HFFc6 (cell line): ENCODE measurements around the gene PHACTR1. TPM values are rescaled to one million over a fixed set of nuclear protein-coding genes. Genes with fewer than 3 reads are reported as not detected.
"Not testable (repeated sequence)": the region's sequence is repeated elsewhere in the genome, so short reads cannot be mapped to it uniquely, and the experiment has no call there.

ENCODE experiments used
- DNase-seq: peaks from one replicate; pipeline ENCODE4 v3.0.0-alpha.2; 2018
- H3K27ac Mint-ChIP-seq: 2 replicates; pipeline ENCODE4 v1.8.0; 2020; ENCODE audit warnings: mild to moderate bottlenecking, mixed read lengths
- H3K27me3 Mint-ChIP-seq: 2 replicates; pipeline ENCODE4 v1.8.0; 2021; ENCODE audit warnings: mild to moderate bottlenecking, moderate library complexity, mixed read lengths; ENCODE audit not compliant: insufficient read depth
- H3K36me3 Mint-ChIP-seq: 2 replicates; pipeline ENCODE4 v1.8.0; 2021; ENCODE audit warnings: low read depth, mixed read lengths
- H3K4me1 Mint-ChIP-seq: 2 replicates; pipeline ENCODE4 v1.8.0; 2020; ENCODE audit warnings: low read depth, mixed read lengths
- H3K4me3 Mint-ChIP-seq: 2 replicates; pipeline ENCODE4 v1.8.0; 2020; ENCODE audit warnings: mild to moderate bottlenecking, moderate library complexity, mixed read lengths
- H3K9me3 Mint-ChIP-seq: 2 replicates; pipeline ENCODE4 v1.8.0; 2020; ENCODE audit warnings: mild to moderate bottlenecking, mixed read lengths
- total RNA-seq, 6 experiments: library from RNA; stranded (reverse); fragmentation: NEBNext Ultra II Directional; extraction: Animal tissue kit (Norgen Biotek cat#: 25700); gene quantifications; 2 replicates in 1 of 6; 3 replicates in 5 of 6; pipeline ENCODE4 v1.2.3, GENCODE V29; 2021
- TF ChIP-seq, protein P1 (sequence below): fragments of 200-600 bp; sonication (generic); IDR thresholded peaks from 2 replicates; pipeline ENCODE4 v1.5.0; 2021; ENCODE audit warnings: antibody characterized with exemption, mild to moderate bottlenecking

The PHACTR1 gene
- total RNA-seq, 6 experiments from 2014 or later, result 2.5 to 4.7 (median 3.9) TPM

DNA sequence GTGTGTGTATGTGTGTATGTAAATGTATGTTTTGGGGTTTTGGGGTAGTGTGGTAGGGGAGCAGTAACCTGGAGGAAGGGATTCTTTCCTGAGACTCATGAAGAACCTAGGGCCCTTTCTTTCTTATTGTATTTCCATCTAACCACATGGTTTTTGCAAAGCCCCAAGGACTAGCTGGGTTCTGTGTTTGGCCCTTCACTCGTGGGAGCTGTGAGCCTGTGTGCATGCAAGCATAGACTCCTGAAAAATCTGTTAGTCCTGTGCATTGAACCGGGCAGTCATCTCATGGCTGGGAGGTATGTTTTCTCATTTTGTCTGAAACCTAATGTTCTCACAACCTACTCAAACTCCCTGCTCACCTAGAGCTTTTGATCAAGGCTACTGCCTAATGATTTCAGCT, 219.1 kb downstream of the PHACTR1 start:
- Mint-ChIP-seq H3K27ac (no peak overlapping the region), H3K4me3 (no peak overlapping the region), H3K9me3 (no peaks in the 10 kb centered on the region), H3K4me1 (no peaks in the 10 kb centered on the region), H3K36me3 (no peaks in the 10 kb centered on the region), H3K27me3 (peaks cover 17% of the 10 kb centered on the region)
- DNase-seq, result no peak
- TF ChIP-seq, protein P1, sequence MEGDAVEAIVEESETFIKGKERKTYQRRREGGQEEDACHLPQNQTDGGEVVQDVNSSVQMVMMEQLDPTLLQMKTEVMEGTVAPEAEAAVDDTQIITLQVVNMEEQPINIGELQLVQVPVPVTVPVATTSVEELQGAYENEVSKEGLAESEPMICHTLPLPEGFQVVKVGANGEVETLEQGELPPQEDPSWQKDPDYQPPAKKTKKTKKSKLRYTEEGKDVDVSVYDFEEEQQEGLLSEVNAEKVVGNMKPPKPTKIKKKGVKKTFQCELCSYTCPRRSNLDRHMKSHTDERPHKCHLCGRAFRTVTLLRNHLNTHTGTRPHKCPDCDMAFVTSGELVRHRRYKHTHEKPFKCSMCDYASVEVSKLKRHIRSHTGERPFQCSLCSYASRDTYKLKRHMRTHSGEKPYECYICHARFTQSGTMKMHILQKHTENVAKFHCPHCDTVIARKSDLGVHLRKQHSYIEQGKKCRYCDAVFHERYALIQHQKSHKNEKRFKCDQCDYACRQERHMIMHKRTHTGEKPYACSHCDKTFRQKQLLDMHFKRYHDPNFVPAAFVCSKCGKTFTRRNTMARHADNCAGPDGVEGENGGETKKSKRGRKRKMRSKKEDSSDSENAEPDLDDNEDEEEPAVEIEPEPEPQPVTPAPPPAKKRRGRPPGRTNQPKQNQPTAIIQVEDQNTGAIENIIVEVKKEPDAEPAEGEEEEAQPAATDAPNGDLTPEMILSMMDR, result no peak

DNA sequence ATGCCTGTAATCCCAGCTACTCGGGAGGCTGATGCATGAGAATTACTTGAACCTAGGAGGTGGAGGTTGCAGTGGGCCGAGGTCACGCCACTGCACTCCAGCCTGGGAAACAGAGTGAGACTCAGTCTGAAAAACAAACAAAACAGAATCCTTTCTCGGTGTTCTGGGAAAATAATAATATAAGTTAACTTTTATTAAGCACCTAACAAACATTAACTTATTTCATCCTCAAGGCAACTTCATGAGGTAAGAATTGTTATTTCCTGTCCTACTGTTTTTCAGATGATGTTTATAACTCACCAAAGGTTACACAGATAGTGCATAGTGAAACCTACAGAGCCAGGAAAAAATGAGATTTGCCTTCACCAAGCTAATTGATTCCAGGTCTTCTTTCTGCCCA, 221.4 kb downstream of the PHACTR1 start:
- TF ChIP-seq, protein P1, result no peak
- Mint-ChIP-seq H3K9me3 (no peaks in the 10 kb centered on the region), H3K27ac (no peak overlapping the region), H3K27me3 (peaks cover 12% of the 10 kb centered on the region), H3K36me3 (no peaks in the 10 kb centered on the region), H3K4me1 (peaks cover 15% of the 10 kb centered on the region), H3K4me3 (no peak overlapping the region)
- no peak for DNase-seq

DNA sequence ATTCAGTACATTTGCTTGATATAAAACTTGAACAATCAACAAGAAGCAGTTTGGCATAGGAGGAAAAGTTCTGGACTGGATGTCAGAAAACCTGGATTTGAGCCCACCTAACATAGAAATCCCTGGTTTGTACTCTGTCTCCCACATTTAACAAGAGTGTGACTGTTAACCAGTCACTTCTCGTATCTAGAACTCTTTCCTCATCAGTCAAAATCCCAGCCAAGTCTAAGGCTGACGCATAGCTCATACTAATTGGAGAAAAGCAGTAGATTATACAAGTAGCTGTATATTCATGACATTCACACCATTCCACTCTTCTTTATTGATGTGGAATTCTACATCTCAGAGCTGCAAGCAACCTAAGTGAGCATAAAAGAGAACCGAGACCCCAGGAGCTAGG, 222.7 kb downstream of the PHACTR1 start:
- no peak overlapping the region for H3K27ac Mint-ChIP-seq
- no peak overlapping the region for H3K4me3 Mint-ChIP-seq
- H3K9me3 Mint-ChIP-seq, result no peaks in the 10 kb centered on the region; the same call in 1 of the 2 replicates
- TF ChIP-seq, protein P1, result no peak
- no peaks in the 10 kb centered on the region for H3K36me3 Mint-ChIP-seq
- H3K4me1 Mint-ChIP-seq, result peaks cover 25% of the 10 kb centered on the region
- H3K27me3 Mint-ChIP-seq, result peaks cover 5% of the 10 kb centered on the region; the same call in 1 of the 2 replicates
- no peak for DNase-seq

DNA sequence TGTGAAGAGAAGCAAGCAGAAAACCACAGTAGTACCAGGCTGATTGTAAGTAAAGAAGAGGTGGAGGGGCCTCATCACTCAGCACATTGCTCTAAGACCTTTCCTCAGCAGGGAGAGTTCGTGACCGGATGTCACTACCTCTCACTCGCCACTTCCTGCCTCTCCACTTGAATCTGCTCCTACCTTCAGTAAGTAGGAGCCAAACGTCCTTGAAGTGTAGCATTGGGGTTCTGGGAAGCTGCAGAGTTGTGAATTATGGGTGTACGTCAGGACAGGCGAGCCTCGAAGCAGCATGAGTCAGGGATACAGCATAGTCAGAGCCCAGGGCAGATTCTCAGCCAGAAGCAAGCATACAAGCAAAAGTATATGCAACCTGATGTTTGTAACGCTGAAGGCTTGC, 224.9 kb downstream of the PHACTR1 start:
- peaks cover 1% of the 10 kb centered on the region for H3K27me3 Mint-ChIP-seq
- no peak overlapping the region for H3K4me3 Mint-ChIP-seq
- H3K9me3 Mint-ChIP-seq, result no peaks in the 10 kb centered on the region; the same call in 1 of the 2 replicates
- TF ChIP-seq, protein P1, result no peak
- no peak overlapping the region for H3K27ac Mint-ChIP-seq
- peaks cover 28% of the 10 kb centered on the region for H3K4me1 Mint-ChIP-seq
- peak; percentile 24 for DNase-seq
- H3K36me3 Mint-ChIP-seq, result no peaks in the 10 kb centered on the region

DNA sequence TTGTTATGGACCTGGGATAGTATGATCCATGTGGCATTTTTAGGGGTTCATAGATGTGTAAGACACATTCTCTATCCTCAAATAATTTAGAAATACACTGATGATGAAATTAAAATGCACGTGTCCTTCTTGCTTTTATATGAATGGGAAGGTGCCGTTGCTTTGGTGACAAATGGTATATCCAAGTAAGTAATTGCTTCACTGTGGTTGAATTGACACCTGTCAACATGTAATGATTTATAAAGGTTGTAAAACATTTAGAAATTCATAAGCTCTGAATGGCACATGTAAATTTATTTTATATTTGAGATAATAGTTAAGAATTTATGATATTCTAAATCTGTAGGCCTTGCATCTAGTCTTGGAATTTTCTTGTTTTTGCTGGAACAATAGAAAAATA, 227.0 kb downstream of the PHACTR1 start:
- Mint-ChIP-seq H3K27ac (no peak overlapping the region), H3K36me3 (no peaks in the 10 kb centered on the region), H3K27me3 (no peaks in the 10 kb centered on the region; the same call in none of the 2 replicates), H3K9me3 (no peaks in the 10 kb centered on the region; the same call in 1 of the 2 replicates), H3K4me1 (peaks cover 28% of the 10 kb centered on the region), H3K4me3 (no peak overlapping the region)
- TF ChIP-seq, protein P1, result no peak
- DNase-seq, result no peak

DNA sequence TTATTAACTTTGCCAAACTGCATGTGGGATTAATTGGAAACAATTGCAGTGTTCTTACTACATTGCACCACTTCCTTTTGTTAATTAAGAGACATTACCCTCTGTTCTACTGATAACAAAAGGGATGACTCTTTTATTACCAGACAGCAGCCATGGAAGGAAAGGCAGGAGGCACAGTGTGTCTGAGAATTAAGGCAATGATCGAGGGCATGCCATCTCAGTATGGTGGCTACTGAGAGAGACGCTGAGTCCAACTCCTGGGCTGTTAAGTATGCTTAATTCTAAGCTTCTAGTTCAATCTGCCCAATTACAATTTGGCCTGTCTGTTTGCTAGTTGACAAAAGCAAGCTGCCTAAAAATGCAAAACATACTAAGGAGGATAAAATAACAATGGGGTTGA, 227.4 kb downstream of the PHACTR1 start:
- Mint-ChIP-seq H3K9me3 (no peaks in the 10 kb centered on the region; the same call in 1 of the 2 replicates), H3K4me1 (peaks cover 28% of the 10 kb centered on the region), H3K36me3 (no peaks in the 10 kb centered on the region), H3K4me3 (no peak overlapping the region), H3K27me3 (no peaks in the 10 kb centered on the region; the same call in none of the 2 replicates), H3K27ac (no peak overlapping the region)
- no peak for DNase-seq
- TF ChIP-seq, protein P1, result no peak

DNA sequence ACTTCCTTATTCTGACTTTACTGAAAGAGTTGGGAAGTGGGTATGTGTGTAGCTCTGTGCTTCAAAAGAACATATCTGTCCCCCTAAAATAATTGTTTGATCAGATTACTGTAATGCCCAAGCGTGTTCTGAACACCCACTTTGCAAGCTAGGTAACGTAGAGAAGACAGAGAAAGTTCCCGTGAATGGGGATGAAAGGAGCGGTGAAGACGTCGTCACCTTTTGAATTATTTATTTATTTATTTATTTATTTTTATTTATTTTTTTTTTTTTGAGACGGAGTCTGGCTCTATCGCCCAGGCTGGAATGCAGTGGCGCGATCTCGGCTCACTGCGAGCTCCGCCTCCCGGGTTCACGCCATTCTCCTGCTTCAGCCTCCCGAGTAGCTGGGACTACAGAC, 228.0 kb downstream of the PHACTR1 start:
- H3K4me3 Mint-ChIP-seq, H3K27me3 Mint-ChIP-seq, H3K36me3 Mint-ChIP-seq, H3K9me3 Mint-ChIP-seq, DNase-seq, H3K27ac Mint-ChIP-seq: not testable (repeated sequence)
- H3K4me1 Mint-ChIP-seq, result peaks cover 28% of the 10 kb centered on the region
